GM21447 (cell line): Measurements from ENCODE around the gene TEDC1.

Experiments used
- ATAC-seq: cut with Tn5 transposase; IDR thresholded peaks from one replicate; pipeline ENCODE4 v1.9.1; 2021; ENCODE audit not compliant: unreplicated experiment

Gene TEDC1

GRCh38 chr14:105456736-105457617, 34.1 kb upstream of the TEDC1 start:
- ATAC-seq: no peak

- no peak for ATAC-seq
Observed at GRCh38 chr14:105458010-105458409, 33.0 kb upstream of the TEDC1 start.

DNA sequence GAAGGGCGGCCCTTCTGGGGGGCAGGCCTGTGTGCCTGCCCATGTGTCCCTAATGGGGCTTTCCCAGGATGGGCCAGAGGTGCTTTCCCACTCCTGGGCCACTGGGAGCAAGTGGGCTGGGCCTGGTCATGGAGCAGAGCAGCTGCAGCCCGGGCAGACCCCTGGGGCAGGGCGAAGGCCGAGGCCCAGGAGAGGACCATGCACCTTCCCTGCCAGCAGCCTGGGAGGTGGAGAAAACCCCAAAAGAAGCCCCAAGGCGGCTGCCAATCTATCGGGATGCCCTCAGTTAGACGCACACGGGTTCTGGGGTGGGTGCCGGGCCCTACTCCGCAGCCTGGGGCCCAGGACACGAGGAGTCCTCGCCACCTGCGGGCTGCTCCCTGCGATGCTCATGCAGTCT, 32.5 kb upstream of the TEDC1 start:
- no peak for ATAC-seq

DNA sequence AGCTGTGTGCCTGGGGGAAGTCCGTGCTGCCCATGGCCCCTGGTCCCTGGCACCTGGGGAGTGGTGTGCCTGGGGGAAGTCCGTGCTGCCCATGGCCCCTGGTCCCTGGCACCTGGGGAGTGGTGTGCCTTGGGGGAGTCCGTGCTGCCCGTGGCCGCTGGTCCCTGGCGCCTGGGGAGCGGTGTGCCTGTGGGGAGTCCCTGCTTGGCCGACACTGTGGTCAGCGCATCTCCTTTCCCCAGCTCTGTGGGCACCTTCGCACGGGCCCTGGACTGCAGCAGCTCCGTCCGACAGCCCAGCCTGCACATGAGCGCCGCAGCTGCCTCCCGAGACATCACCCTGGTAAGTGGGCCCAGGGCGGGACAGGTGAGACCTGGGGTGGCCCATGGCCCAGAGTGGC, 30.9 kb upstream of the TEDC1 start:
- ATAC-seq: no peak

DNA sequence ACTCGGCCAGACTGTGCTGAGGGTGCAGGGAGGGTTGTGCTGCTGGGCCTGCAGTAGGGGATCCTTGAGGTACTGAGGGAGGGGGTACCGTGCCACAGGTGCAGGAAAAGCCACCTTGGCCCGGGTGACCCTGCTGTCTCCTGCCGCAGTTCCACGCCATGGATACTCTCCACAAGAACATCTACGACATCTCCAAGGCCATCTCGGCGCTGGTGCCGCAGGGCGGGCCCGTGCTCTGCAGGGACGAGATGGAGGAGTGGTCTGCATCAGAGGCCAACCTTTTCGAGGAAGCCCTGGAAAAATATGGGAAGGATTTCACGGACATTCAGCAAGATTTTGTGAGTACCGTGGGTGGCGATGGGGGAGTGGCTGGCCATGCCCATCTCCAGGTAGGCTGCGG, 30.4 kb upstream of the TEDC1 start:
- no peak for ATAC-seq

- ATAC-seq: no peak
Observed at GRCh38 chr14:105461903-105462302, 29.1 kb upstream of the TEDC1 start.

DNA sequence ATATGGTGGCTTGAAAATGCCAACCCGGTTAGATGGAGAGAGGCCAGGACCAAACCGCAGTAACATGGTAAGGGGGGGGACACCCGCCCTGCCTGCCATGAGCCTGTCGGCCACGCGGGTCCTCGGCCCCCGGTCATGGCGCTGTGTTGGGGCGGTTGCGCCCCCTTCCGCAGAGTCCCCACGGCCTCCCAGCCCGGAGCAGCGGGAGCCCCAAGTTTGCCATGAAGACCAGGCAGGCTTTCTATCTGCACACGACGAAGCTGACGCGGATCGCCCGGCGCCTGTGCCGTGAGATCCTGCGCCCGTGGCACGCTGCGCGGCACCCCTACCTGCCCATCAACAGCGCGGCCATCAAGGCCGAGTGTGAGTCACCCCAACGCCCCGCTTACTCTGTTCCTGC, 26.5 kb upstream of the TEDC1 start:
- ATAC-seq: no peak

- no peak for ATAC-seq
Observed at GRCh38 chr14:105465209-105466031, 25.6 kb upstream of the TEDC1 start.

DNA sequence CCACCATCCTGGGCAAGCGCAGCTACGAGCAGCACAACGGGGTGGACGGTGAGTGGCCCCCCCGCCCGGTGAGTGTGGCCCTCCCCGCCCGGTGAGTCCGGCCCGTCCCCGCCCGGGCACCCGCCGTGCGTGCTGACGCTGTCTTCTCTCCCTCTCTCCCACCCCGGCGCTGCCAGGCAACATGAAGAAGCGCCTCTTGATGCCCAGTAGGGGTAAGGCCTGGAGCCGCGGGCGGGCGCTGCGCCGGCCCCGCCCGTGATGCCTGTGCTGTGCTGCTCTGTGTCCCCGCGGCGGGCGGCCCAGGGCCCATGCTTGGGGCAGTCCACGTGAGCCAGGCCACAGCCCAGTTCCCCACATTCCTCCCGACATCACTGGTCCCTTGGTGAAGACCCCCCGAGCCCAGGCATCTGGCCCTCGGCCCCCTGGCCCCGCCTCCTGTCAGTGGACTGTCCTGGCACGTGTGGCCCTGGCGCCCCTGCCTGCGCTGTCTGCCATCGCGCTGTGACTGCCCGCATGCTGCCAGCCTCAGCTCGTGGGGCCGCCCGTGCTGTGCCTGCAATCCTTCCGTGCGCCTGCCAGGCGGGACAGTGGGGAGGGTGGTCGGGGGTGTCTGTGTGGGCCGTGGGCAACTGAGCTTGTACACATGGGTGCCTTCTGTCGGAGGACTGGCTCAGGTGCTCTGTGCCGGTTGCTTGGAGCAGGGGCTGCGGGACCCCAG, 24.4 kb upstream of the TEDC1 start:
- ATAC-seq: no peak

GRCh38 chr14:105467249-105467941, 23.7 kb upstream of the TEDC1 start:
- ATAC-seq: no peak

- ATAC-seq: no peak
Observed at GRCh38 chr14:105467942-105468471, 23.0 kb upstream of the TEDC1 start.

- no peak for ATAC-seq
Observed at GRCh38 chr14:105468621-105469241, 22.3 kb upstream of the TEDC1 start.

- ATAC-seq: no peak
Observed at GRCh38 chr14:105469456-105470349, 21.3 kb upstream of the TEDC1 start.

DNA sequence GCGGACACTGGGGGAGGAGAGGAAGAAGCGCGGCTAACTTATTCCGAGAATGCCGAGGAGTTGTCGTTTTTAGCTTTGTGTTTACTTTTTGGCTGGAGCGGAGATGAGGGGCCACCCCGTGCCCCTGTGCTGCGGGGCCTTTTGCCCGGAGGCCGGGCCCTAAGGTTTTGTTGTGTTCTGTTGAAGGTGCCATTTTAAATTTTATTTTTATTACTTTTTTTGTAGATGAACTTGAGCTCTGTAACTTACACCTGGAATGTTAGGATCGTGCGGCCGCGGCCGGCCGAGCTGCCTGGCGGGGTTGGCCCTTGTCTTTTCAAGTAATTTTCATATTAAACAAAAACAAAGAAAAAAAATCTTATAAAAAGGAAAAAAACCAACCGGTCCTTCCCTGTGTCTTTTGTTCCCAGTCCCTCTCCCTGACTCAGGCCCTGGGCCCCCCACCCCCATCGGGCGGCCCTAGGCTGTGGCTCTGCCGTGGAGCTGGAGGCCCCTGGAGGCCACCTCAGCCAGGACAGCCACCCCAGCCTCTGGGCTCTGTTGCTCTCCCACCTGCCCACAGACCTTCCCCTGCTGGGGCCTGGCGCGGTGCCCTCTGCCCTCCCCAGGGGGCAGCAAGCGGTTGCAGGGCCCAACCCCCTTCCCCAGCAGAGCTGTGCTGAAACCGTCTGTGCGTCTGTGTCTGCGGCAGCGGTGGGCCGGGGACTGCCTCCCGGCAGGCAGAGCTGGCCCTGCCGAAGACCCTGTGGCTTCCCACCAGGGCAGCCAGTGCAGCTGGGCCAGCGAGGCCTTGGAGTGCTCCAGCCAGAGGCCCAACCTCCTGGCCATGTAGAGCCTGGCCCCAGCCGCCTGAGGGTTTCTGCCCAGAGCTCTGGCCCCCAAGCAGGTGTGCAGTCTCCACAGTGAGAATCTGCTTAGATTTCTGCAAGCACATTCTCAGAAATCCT, 20.4 kb upstream of the TEDC1 start:
- ATAC-seq: no peak

DNA sequence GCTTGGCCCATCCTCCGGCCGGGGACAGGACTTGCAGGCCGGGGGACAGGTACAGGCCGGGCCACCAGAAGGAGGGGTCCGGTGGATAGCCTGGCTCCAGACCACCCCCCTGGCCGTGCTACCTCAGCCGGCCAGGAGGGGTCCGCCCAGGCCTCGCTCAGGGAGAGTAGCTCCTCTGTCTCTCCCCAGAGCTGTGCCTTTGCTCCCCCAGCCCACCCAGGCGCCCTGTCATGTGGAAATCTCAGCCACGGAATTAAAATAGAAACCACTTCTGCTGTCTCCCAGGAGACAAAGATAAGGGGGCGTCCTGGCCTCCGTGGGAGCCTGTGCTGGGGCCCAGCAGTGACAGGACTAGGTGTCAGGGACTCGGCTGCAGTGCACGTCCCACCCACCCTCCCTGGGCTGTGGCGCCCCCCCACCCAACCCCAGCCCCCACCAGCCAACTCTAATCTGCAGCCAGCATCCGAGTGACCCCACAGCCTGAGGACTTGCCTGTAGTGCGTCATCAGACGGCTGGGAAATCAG, 19.7 kb upstream of the TEDC1 start:
- no peak for ATAC-seq

DNA sequence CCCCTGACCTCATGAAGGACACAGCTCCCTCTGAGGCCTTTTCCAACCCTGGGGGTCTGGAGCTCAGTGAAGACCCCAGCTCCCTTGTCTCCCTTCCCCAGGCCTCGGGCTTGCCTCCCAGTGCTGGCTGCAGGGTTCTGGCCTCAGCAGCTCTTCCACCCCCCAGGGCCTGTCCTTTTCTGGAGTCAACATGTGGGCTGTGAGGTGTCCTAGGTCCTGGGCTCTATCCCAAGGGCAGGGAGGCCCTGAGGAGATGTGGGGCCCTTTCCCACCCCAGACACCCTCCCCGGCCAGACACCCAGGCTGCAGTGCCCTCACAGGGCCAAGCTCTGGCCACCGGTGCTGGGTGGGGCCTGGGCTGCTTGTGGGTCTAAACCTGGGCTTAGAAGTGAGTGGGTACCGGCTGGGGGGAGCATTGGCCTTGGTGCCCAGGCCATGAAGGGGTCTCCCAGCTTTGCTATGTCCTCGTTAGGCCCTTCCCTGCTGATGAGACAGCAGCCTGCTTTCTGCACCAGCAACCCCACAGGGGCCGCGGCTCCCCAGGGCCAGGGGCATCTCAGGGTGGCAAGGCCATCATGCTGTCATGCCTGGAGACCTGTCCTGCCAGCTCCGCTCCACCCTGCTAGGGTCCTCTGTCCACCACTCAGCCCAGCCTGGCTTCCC, 19.1 kb upstream of the TEDC1 start:
- ATAC-seq: no peak

- no peak for ATAC-seq
Observed at GRCh38 chr14:105472486-105472991, 18.5 kb upstream of the TEDC1 start.
